Measurements from ENCODE around the gene PNPLA3. TPM values are rescaled to one million over a fixed set of nuclear protein-coding genes. Genes with fewer than 3 reads are reported as not detected.

Gene PNPLA3
- total RNA-seq, 4 donors from 2014 or later: 0.76 to 1.7 (median 0.92) TPM; not detected in 1

GRCh38 chr22:43967069-43967468 lies 43.5 kb downstream of the PNPLA3 start:
- no peaks in the 10 kb centered on the region for H3K4me1 ChIP-seq
- H3K36me3 ChIP-seq: peaks cover 17 to 93% (median 26%) of the 10 kb centered on the region in 3 donors
- DNase-seq: no peak
- TF ChIP-seq POLR2A (IDR thresholded peaks at IDR 0.05) (no peak), CTCF (IDR thresholded peaks at IDR 0.05) (no peak)
- no peak overlapping the region for H3K27ac ChIP-seq
- no peaks in the 10 kb centered on the region for H3K27me3 ChIP-seq
- H3K9me3 ChIP-seq: no peaks in the 10 kb centered on the region
- H3K4me3 ChIP-seq: no peak overlapping the region
- intact Hi-C loops (cut with DNase I): no loop called here
- WGBS, 2 donors: 92 to 96% methylated on average over 7 of the region's 7 CpGs

- intact Hi-C loops (cut with DNase I): no loop called here
- no peaks in the 10 kb centered on the region for H3K4me1 ChIP-seq
- no peak for DNase-seq
- peaks cover 17 to 100% (median 37%) of the 10 kb centered on the region in 3 donors for H3K36me3 ChIP-seq
- H3K27me3 ChIP-seq: no peaks in the 10 kb centered on the region
- H3K9me3 ChIP-seq: no peaks in the 10 kb centered on the region
- WGBS, 2 donors: 92 to 95% methylated on average over 7 of the region's 7 CpGs
- no peak overlapping the region for H3K27ac ChIP-seq
- H3K4me3 ChIP-seq: no peak overlapping the region
- no peak for TF ChIP-seq CTCF (IDR thresholded peaks at IDR 0.05)
- TF ChIP-seq POLR2A (IDR thresholded peaks at IDR 0.05): no peak
These were observed 45.0 kb downstream of the PNPLA3 start for GRCh38 chr22:43968614-43969013.

- DNase-seq: no peak
- no peak overlapping the region for H3K27ac ChIP-seq
- no peaks in the 10 kb centered on the region for H3K27me3 ChIP-seq
- H3K9me3 ChIP-seq: no peaks in the 10 kb centered on the region
- WGBS, 2 donors: 89 to 94% methylated on average over 13 to 16 of the region's 19 CpGs
- no peak overlapping the region for H3K4me3 ChIP-seq
- TF ChIP-seq POLR2A (IDR thresholded peaks at IDR 0.05) (no peak), CTCF (IDR thresholded peaks at IDR 0.05) (no peak)
- H3K36me3 ChIP-seq: peaks cover 12 to 100% (median 36%) of the 10 kb centered on the region in 3 donors
- intact Hi-C loops (cut with DNase I): no loop called here
- H3K4me1 ChIP-seq: no peaks in the 10 kb centered on the region
These were observed 45.6 kb downstream of the PNPLA3 start for GRCh38 chr22:43969021-43969878.

- intact Hi-C loops (cut with DNase I): no loop called here
- H3K4me3 ChIP-seq: no peak overlapping the region
- no peaks in the 10 kb centered on the region for H3K9me3 ChIP-seq
- H3K27ac ChIP-seq: no peak overlapping the region
- no peak for DNase-seq
- TF ChIP-seq POLR2A (IDR thresholded peaks at IDR 0.05) (no peak), CTCF (IDR thresholded peaks at IDR 0.05) (no peak)
- H3K36me3 ChIP-seq: peaks cover 16 to 100% (median 34%) of the 10 kb centered on the region in 3 donors
- 82 to 85% methylated on average over 5 to 6 of the region's 8 CpGs for WGBS, 2 donors
- H3K27me3 ChIP-seq: no peaks in the 10 kb centered on the region
- no peaks in the 10 kb centered on the region for H3K4me1 ChIP-seq
These were observed 46.6 kb downstream of the PNPLA3 start for GRCh38 chr22:43969989-43970755.

GRCh38 chr22:43971112-43971511 lies 47.5 kb downstream of the PNPLA3 start:
- Histone ChIP-seq H3K27ac (no peak overlapping the region), H3K9me3 (no peaks in the 10 kb centered on the region), H3K4me1 (no peaks in the 10 kb centered on the region), H3K27me3 (no peaks in the 10 kb centered on the region), H3K36me3 (peaks cover 23 to 100% (median 40%) of the 10 kb centered on the region in 3 donors), H3K4me3 (no peak overlapping the region)
- TF ChIP-seq CTCF (IDR thresholded peaks at IDR 0.05): no peak
- no peak for TF ChIP-seq POLR2A (IDR thresholded peaks at IDR 0.05)
- no peak for DNase-seq
- intact Hi-C loops (cut with DNase I): no loop called here
- 80 to 83% methylated on average over 4 to 5 of the region's 8 CpGs for WGBS, 2 donors
